ENCODE data around the gene ARHGAP35. TPM values are rescaled to one million over a fixed set of nuclear protein-coding genes. Genes with fewer than 3 reads are reported as not detected.

The ARHGAP35 gene
- total RNA-seq, 4 donors from 2014 or later = 77.1 to 159 (median 98.4) TPM

GRCh38 chr19:46907880-46908279 is 47.1 kb downstream of the ARHGAP35 start:
- Histone ChIP-seq H3K36me3 (no peaks in the 10 kb centered on the region), H3K4me1 (peaks cover 0 to 26% (median 6%) of the 10 kb centered on the region in 4 donors), H3K27ac (no peak overlapping the region), H3K4me3 (no peak overlapping the region), H3K9me3 (no peaks in the 10 kb centered on the region), H3K27me3 (no peaks in the 10 kb centered on the region)
- TF ChIP-seq POLR2AphosphoS5 (IDR thresholded peaks at IDR 0.05) = no peak
- TF ChIP-seq CTCF (IDR thresholded peaks at IDR 0.05) = no peak
- TF ChIP-seq EP300 (IDR thresholded peaks at IDR 0.05; ENCODE audit: low read depth) = no peak
- TF ChIP-seq POLR2A (IDR thresholded peaks at IDR 0.05) = no peak
- in situ Hi-C loops (cut with MboI; ENCODE audit: low pct_ligation_motif_present in 1 of 4, low pct_unique_long_range_greater_than_20kb in 1 of 4, low sequenced_read_pairs in 3 of 4) = no loop called here
- 78 to 94% methylated on average over 3 to 4 of the region's 4 CpGs for WGBS, 2 donors (ENCODE audit: low coverage in 1 of 2)
- no peak for DNase-seq
- intact Hi-C loops (cut with DNase I; ENCODE audit: low total_unique reads) = loop anchor here (5.0 kb wide), 1 partner anchor 911 kb away; the partner anchor contains the start of gene CCDC61

GRCh38 chr19:46909356-46909755 is 48.6 kb downstream of the ARHGAP35 start:
- no peak for DNase-seq
- 93 to 94% methylated on average over 4 of the region's 4 CpGs for WGBS, 2 donors (ENCODE audit: low coverage in 1 of 2)
- no peak overlapping the region for H3K4me3 ChIP-seq
- H3K4me1 ChIP-seq = peaks cover 8 to 28% (median 14%) of the 10 kb centered on the region in 4 donors
- H3K27ac ChIP-seq = no peak overlapping the region
- H3K36me3 ChIP-seq = no peaks in the 10 kb centered on the region
- intact Hi-C loops (cut with DNase I; ENCODE audit: low total_unique reads) = loop anchor here (5.0 kb wide), 1 partner anchor 912 kb away; the partner anchor contains the start of gene CCDC61
- no peaks in the 10 kb centered on the region for H3K27me3 ChIP-seq
- in situ Hi-C loops (cut with MboI; ENCODE audit: low pct_ligation_motif_present in 1 of 4, low pct_unique_long_range_greater_than_20kb in 1 of 4, low sequenced_read_pairs in 3 of 4) = no loop called here
- TF ChIP-seq EP300 (IDR thresholded peaks at IDR 0.05; ENCODE audit: low read depth) = no peak
- TF ChIP-seq POLR2AphosphoS5 (IDR thresholded peaks at IDR 0.05) = no peak
- TF ChIP-seq POLR2A (IDR thresholded peaks at IDR 0.05) = no peak
- H3K9me3 ChIP-seq = no peaks in the 10 kb centered on the region

Other genes with a start within 250 kb of the ARHGAP35 start
- 1 to 10 TPM in 2 of 4 donors, under 1 TPM in 1, not detected in 1; 0.55 to 2.4 (median 2.2) TPM for gene PTGIR, start 235.9 kb upstream of the ARHGAP35 start, total RNA-seq
- gene GNG8, start 224.8 kb upstream of the ARHGAP35 start, total RNA-seq = not detected
- 10 to 100 TPM in 1 of 4 donors, 1 to 10 TPM in 3; 5.3 to 27.1 (median 7.5) TPM for gene DACT3, start 199.8 kb upstream of the ARHGAP35 start, total RNA-seq
- gene PRKD2, start 143.9 kb upstream of the ARHGAP35 start, total RNA-seq = 100 to 1,000 TPM in 1 of 4 donors, 10 to 100 TPM in 3; 40.1 to 201 (median 53.5) TPM
- gene FKRP, start 114.9 kb upstream of the ARHGAP35 start, total RNA-seq = 10 to 100 TPM in 3 of 4 donors, 1 to 10 TPM in 1; 9.7 to 16.1 (median 11.8) TPM
- gene STRN4, start 114.5 kb upstream of the ARHGAP35 start, total RNA-seq = 100 to 1,000 TPM in 3 of 4 donors, 10 to 100 TPM in 1; 81.6 to 306 (median 174) TPM
- 100 to 1,000 TPM in 1 of 4 donors, 10 to 100 TPM in 3; 19.8 to 104 (median 91.4) TPM for gene SLC1A5, start 72.4 kb upstream of the ARHGAP35 start, total RNA-seq
- gene AP2S1, start 10.2 kb upstream of the ARHGAP35 start, total RNA-seq = 10 to 100 TPM; 50.1 to 96.9 (median 61.2) TPM
- under 1 TPM in 2 of 4 donors, not detected in 2; 0.55 to 0.79 TPM for gene NPAS1, start 158.8 kb downstream of the ARHGAP35 start, total RNA-seq
- 10 to 100 TPM in 3 of 4 donors, 1 to 10 TPM in 1; 8.0 to 48.7 (median 32.5) TPM for gene TMEM160, start 187.6 kb downstream of the ARHGAP35 start, total RNA-seq

Measured in transverse colon (tissue), 4 donors.